Natural killer cell (primary cell): ENCODE results near the gene ZNRF4. TPM values are rescaled to one million over a fixed set of nuclear protein-coding genes. Genes with fewer than 3 reads are reported as not detected.

Experiments used
- ATAC-seq, 3 donors: fragments of 150-1000 bp in 2 of 3; fragments of 200-7000 bp in 1 of 3; cut with Tn5 transposase; 1 replicate in 1 of 3; 2 replicates in 2 of 3; pipeline ENCODE4 v1.10.0; 2021; ENCODE audit warnings: mild to moderate bottlenecking in 2 of 3, moderate library complexity in 2 of 3
- DNase-seq, 2 donors: peaks; one replicate each; pipeline versions ENCODE4 v3.0.0 to v3.0.0-alpha.2; 2013 to 2021; ENCODE audit warnings: mixed read lengths in 1 of 2
- H3K27ac ChIP-seq: one replicate; pipeline ENCODE4 v1.5.1; 2013; ENCODE audit warnings: mild to moderate bottlenecking, low read length
- H3K27me3 ChIP-seq: one replicate; pipeline ENCODE4 v1.6.1; 2013; ENCODE audit warnings: low read length; ENCODE audit not compliant: control insufficient read depth, insufficient read depth
- H3K36me3 ChIP-seq: one replicate; pipeline ENCODE4 v1.6.1; 2013; ENCODE audit warnings: low read length; ENCODE audit not compliant: control insufficient read depth, insufficient read depth
- H3K4me1 ChIP-seq: one replicate; pipeline ENCODE4 v1.6.1; 2013; ENCODE audit warnings: low read length; ENCODE audit not compliant: control insufficient read depth, insufficient read depth
- H3K4me3 ChIP-seq: one replicate; pipeline ENCODE4 v1.5.1; 2013; ENCODE audit warnings: low read length
- H3K9me3 ChIP-seq: one replicate; pipeline ENCODE4 v1.6.1; 2013; ENCODE audit warnings: low read length; ENCODE audit not compliant: control insufficient read depth, insufficient read depth
- H3K27ac Mint-ChIP-seq, 2 donors: one replicate each; pipeline ENCODE4 v1.8.0; 2022; ENCODE audit warnings: mild to moderate bottlenecking in 2 of 2, mixed read lengths in 2 of 2, moderate library complexity in 1 of 2
- H3K27me3 Mint-ChIP-seq, 2 donors: one replicate each; pipeline ENCODE4 v1.8.0; 2022; ENCODE audit warnings: low read depth in 2 of 2, mixed read lengths in 2 of 2
- H3K36me3 Mint-ChIP-seq: one replicate; pipeline ENCODE4 v1.8.0; 2022; ENCODE audit warnings: mixed read lengths
- H3K4me1 Mint-ChIP-seq, 2 donors: one replicate each; pipeline ENCODE4 v1.8.0; 2022; ENCODE audit warnings: mixed read lengths in 2 of 2
- H3K4me3 Mint-ChIP-seq: one replicate; pipeline ENCODE4 v1.8.0; 2022; ENCODE audit warnings: mild to moderate bottlenecking, moderate library complexity, mixed read lengths
- H3K9me3 Mint-ChIP-seq, 2 donors: one replicate each; pipeline ENCODE4 v1.8.0; 2022; ENCODE audit warnings: mixed read lengths in 2 of 2
- WGBS: methylation state at CpG from one replicate; pipeline ENCODE4 v1.1.7; 2013; ENCODE audit warnings: missing lambda C conversion rate; ENCODE audit not compliant: insufficient coverage; 5-methylcytosine and 5-hydroxymethylcytosine counted together
- intact Hi-C: fragments of 100-400 bp; cut with micrococcal nuclease; formaldehyde crosslinking; loops from one replicate; pipeline ENCODE4 v1.14.2; 2022
- total RNA-seq, 4 donors: library from RNA; stranded (reverse); fragments of 120-200 nt in 1 of 4; gene quantifications; one replicate each; pipeline versions ENCODE4 v1.2.3 to v1.2.4, GENCODE V29; 2013 to 2022
- TF ChIP-seq, protein P1 (sequence below): fragments of 200-600 bp; IDR thresholded peaks from one replicate; pipeline ENCODE4 v1.8.0; 2022; ENCODE audit warnings: antibody characterized with exemption

The ZNRF4 gene
- total RNA-seq, 3 donors from 2014 or later (not counting 1 experiment from before 2014, with no cell fraction given): not detected

- intact Hi-C loops: no loop called here
- Mint-ChIP-seq H3K27ac (no peak overlapping the region), H3K36me3 (no peaks in the 10 kb centered on the region), H3K27me3 (peaks cover 6 to 13% of the 10 kb centered on the region in 2 donors), H3K9me3 (no peaks in the 10 kb centered on the region), H3K4me1 (no peaks in the 10 kb centered on the region), H3K4me3 (no peak overlapping the region)
- no peaks in the 10 kb centered on the region for H3K27me3 ChIP-seq
- no peak for DNase-seq
- no peaks in the 10 kb centered on the region for H3K36me3 ChIP-seq
- H3K4me1 ChIP-seq: no peaks in the 10 kb centered on the region
- H3K4me3 ChIP-seq: no peak overlapping the region
- TF ChIP-seq, protein P1, sequence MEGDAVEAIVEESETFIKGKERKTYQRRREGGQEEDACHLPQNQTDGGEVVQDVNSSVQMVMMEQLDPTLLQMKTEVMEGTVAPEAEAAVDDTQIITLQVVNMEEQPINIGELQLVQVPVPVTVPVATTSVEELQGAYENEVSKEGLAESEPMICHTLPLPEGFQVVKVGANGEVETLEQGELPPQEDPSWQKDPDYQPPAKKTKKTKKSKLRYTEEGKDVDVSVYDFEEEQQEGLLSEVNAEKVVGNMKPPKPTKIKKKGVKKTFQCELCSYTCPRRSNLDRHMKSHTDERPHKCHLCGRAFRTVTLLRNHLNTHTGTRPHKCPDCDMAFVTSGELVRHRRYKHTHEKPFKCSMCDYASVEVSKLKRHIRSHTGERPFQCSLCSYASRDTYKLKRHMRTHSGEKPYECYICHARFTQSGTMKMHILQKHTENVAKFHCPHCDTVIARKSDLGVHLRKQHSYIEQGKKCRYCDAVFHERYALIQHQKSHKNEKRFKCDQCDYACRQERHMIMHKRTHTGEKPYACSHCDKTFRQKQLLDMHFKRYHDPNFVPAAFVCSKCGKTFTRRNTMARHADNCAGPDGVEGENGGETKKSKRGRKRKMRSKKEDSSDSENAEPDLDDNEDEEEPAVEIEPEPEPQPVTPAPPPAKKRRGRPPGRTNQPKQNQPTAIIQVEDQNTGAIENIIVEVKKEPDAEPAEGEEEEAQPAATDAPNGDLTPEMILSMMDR: no peak
- 66% methylated on average over 28 of the region's 29 CpGs for WGBS
- no peak for ATAC-seq
- H3K27ac ChIP-seq: no peak overlapping the region
- no peaks in the 10 kb centered on the region for H3K9me3 ChIP-seq
These were observed 37.5 kb upstream of the ZNRF4 start for GRCh38 chr19:5417495-5418436.

DNA sequence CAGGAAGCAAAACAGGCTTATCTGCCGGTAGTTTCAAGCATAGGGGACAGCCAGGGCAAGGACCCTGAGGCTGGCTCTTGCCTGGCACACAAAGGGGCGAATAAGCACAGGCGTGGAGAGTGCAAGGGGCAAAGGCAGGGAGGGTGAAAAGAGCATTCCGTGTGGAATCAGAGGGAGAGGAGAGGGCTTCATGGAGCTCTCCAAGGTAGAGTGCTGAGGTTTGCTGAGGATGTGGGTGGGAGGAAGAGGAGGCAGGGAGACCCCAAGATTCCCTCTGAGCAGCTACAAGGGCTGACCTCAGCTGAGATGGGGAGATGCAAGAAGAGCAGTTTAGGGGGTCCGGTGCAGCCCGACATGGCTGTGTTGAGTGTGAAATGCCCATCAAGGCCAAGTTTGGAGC lies 36.5 kb upstream of the ZNRF4 start:
- Mint-ChIP-seq H3K36me3 (no peaks in the 10 kb centered on the region), H3K9me3 (no peaks in the 10 kb centered on the region), H3K4me1 (no peaks in the 10 kb centered on the region), H3K4me3 (no peak overlapping the region), H3K27ac (no peak overlapping the region), H3K27me3 (peaks cover 6 to 13% of the 10 kb centered on the region in 2 donors)
- Histone ChIP-seq H3K4me1 (no peaks in the 10 kb centered on the region), H3K27ac (no peak overlapping the region), H3K27me3 (no peaks in the 10 kb centered on the region), H3K4me3 (no peak overlapping the region), H3K36me3 (no peaks in the 10 kb centered on the region), H3K9me3 (no peaks in the 10 kb centered on the region)
- intact Hi-C loops: no loop called here
- 72% methylated on average over 6 of the region's 6 CpGs for WGBS
- TF ChIP-seq, protein P1: no peak
- ATAC-seq: no peak
- DNase-seq: no peak

- Histone ChIP-seq H3K4me1 (no peaks in the 10 kb centered on the region), H3K27me3 (no peaks in the 10 kb centered on the region), H3K36me3 (no peaks in the 10 kb centered on the region), H3K4me3 (no peak overlapping the region), H3K27ac (no peak overlapping the region), H3K9me3 (no peaks in the 10 kb centered on the region)
- TF ChIP-seq, protein P1: no peak
- H3K27me3 Mint-ChIP-seq: peaks cover 19 to 26% of the 10 kb centered on the region in 2 donors
- intact Hi-C loops: no loop called here
- no peak for DNase-seq
- no peak overlapping the region for H3K27ac Mint-ChIP-seq
- H3K36me3 Mint-ChIP-seq: no peaks in the 10 kb centered on the region
- H3K9me3 Mint-ChIP-seq: no peaks in the 10 kb centered on the region
- no peak overlapping the region for H3K4me3 Mint-ChIP-seq
- ATAC-seq: no peak
- WGBS: 38% methylated on average over 6 of the region's 7 CpGs
- H3K4me1 Mint-ChIP-seq: no peaks in the 10 kb centered on the region
These were observed 34.3 kb upstream of the ZNRF4 start for GRCh38 chr19:5420953-5421352.
